Stomach (tissue), 9 donors: Measurements from ENCODE around the gene PHLDB3. TPM values are rescaled to one million over a fixed set of nuclear protein-coding genes. Genes with fewer than 3 reads are reported as not detected.

Experiments
- DNase-seq, 2 donors: peaks; one replicate each; pipeline versions ENCODE4 v3.0.0 to v3.0.0-alpha.2; 2013 to 2019
- H3K27ac ChIP-seq, 5 donors: fragments of 200-600 bp in 4 of 5; sonication (generic) in 4 of 5; one replicate each; pipeline ENCODE4 v1.5.1; 2013 to 2019; ENCODE audit warnings: mild to moderate bottlenecking in 1 of 5, moderate library complexity in 1 of 5
- H3K27me3 ChIP-seq, 3 donors: fragments of 200-600 bp; sonication (generic); one replicate each; pipeline ENCODE4 v1.5.1; 2017 to 2019; ENCODE audit warnings: mixed run types in 1 of 3
- H3K36me3 ChIP-seq, 4 donors: fragments of 200-600 bp; sonication (generic); 1 replicate in 3 of 4; 2 replicates in 1 of 4; pipeline ENCODE4 v1.5.1; 2016 to 2019
- H3K4me1 ChIP-seq, 4 donors: fragments of 200-600 bp; sonication (generic); one replicate each; pipeline ENCODE4 v1.5.1; 2016 to 2019
- H3K4me3 ChIP-seq, 4 donors: fragments of 200-600 bp; sonication (generic) in 3 of 4; one replicate each; pipeline ENCODE4 v1.5.1; 2016 to 2019; ENCODE audit warnings: mild to moderate bottlenecking in 1 of 4
- H3K9me3 ChIP-seq, 4 donors: fragments of 200-600 bp; sonication (generic); one replicate each; pipeline ENCODE4 v1.5.1; 2016 to 2019
- CTCF ChIP-seq, 7 experiments: fragments of 450-650 bp in 4 of 7; fragments of 200-600 bp in 3 of 7; sonication (generic) in 3 of 7; IDR thresholded peaks; one replicate each; pipeline ENCODE4 v1.5.1; 2016 to 2019; ENCODE audit warnings: antibody characterized with exemption in 7 of 7, control low read depth in 2 of 7, mild to moderate bottlenecking in 1 of 7
- EP300 ChIP-seq: sonication (generic); formaldehyde crosslinking; IDR thresholded peaks from one replicate; pipeline ENCODE4 v1.6.1; 2017; ENCODE audit warnings: antibody characterized with exemption
- POLR2A ChIP-seq, 4 donors: fragments of 450-650 bp; IDR thresholded peaks; one replicate each; pipeline ENCODE4 v1.6.1; 2016; ENCODE audit warnings: antibody characterized with exemption in 4 of 4, control low read depth in 2 of 4, mild to moderate bottlenecking in 1 of 4, moderate library complexity in 1 of 4
- POLR2AphosphoS5 ChIP-seq, 3 donors: sonication (generic); formaldehyde crosslinking; IDR thresholded peaks; one replicate each; pipeline ENCODE4 v1.6.1; 2016; ENCODE audit warnings: antibody characterized with exemption in 3 of 3
- WGBS, 5 donors: extraction: QIAGEN DNeasy Blood & Tissue Kit in 3 of 5; methylation state at CpG; one replicate each; pipeline versions ENCODE4 v1.1.5 to v1.1.7; 2013 to 2018; 5-methylcytosine and 5-hydroxymethylcytosine counted together
- intact Hi-C: fragments of 100-400 bp; cut with DNase I; formaldehyde crosslinking; loops from one replicate; pipeline ENCODE4 v1.15.1; 2023; ENCODE audit warnings: low total_unique reads
- polyA plus RNA-seq, 3 donors: library from polyadenylated mRNA; stranded (reverse); fragments of 200-250 nt; gene quantifications; one replicate each; pipeline ENCODE4 v1.2.3, GENCODE V29; 2013
- total RNA-seq, 5 donors: library from RNA; depleted of rRNA; stranded (reverse); fragments of >200 nt; gene quantifications; one replicate each; pipeline versions ENCODE4 v1.1.0 to v1.2.3, GENCODE V29; 2014 to 2016
- donor health status: healthy with polysubstance abuse.
- donor health status: Bipolar disorder and iron deficiency.
- donor health status: healthy.

Gene PHLDB3
- total and polyA plus RNA-seq, 8 donors = 2.0 to 55.3 (median 9.5) TPM; not detected in 1

GRCh38 chr19:43545981-43546380 lies 41.4 kb upstream of the PHLDB3 start:
- peaks cover 44 to 92% (median 81%) of the 10 kb centered on the region in 4 donors for H3K36me3 ChIP-seq
- intact Hi-C loops = no loop called here
- TF ChIP-seq POLR2A (IDR thresholded peaks at IDR 0.05) (no peak), CTCF (IDR thresholded peaks at IDR 0.05) (no peak), POLR2AphosphoS5 (IDR thresholded peaks at IDR 0.05) (no peak), EP300 (no peak)
- 57 to 83% (median 81%) methylated on average over 2 of the region's 2 CpGs for WGBS, 5 donors
- no peak overlapping the region for H3K4me3 ChIP-seq
- DNase-seq = no peak
- H3K27me3 ChIP-seq = no peaks in the 10 kb centered on the region
- no peaks in the 10 kb centered on the region for H3K4me1 ChIP-seq
- H3K27ac ChIP-seq = no peak overlapping the region
- H3K9me3 ChIP-seq = no peaks in the 10 kb centered on the region

GRCh38 chr19:43545276-43545675 lies 40.7 kb upstream of the PHLDB3 start:
- H3K4me3 ChIP-seq = no peak overlapping the region
- WGBS, 5 donors = 80 to 93% (median 88%) methylated on average over 5 of the region's 5 CpGs
- H3K27ac ChIP-seq = no peak overlapping the region
- no peaks in the 10 kb centered on the region for H3K27me3 ChIP-seq
- DNase-seq = no peak
- no peaks in the 10 kb centered on the region for H3K9me3 ChIP-seq
- intact Hi-C loops = no loop called here
- H3K36me3 ChIP-seq = peaks cover 42 to 92% (median 81%) of the 10 kb centered on the region in 4 donors
- TF ChIP-seq POLR2A (IDR thresholded peaks at IDR 0.05) (no peak), CTCF (IDR thresholded peaks at IDR 0.05) (no peak), POLR2AphosphoS5 (IDR thresholded peaks at IDR 0.05) (no peak), EP300 (no peak)
- H3K4me1 ChIP-seq = no peaks in the 10 kb centered on the region

GRCh38 chr19:43544077-43544476 lies 39.5 kb upstream of the PHLDB3 start:
- Histone ChIP-seq H3K4me1 (no peaks in the 10 kb centered on the region), H3K27me3 (no peaks in the 10 kb centered on the region), H3K36me3 (peaks cover 45 to 92% (median 82%) of the 10 kb centered on the region in 4 donors), H3K9me3 (peaks cover 0 to 3% (median under 1%) of the 10 kb centered on the region in 4 donors), H3K4me3 (no peak overlapping the region), H3K27ac (no peak overlapping the region)
- DNase-seq = no peak
- TF ChIP-seq POLR2A (IDR thresholded peaks at IDR 0.05) (no peak), POLR2AphosphoS5 (IDR thresholded peaks at IDR 0.05) (no peak), EP300 (no peak), CTCF (IDR thresholded peaks at IDR 0.05) (no peak)
- intact Hi-C loops = no loop called here
- WGBS, 5 donors = 93 to 97% (median 96%) methylated on average over 9 of the region's 9 CpGs

DNA sequence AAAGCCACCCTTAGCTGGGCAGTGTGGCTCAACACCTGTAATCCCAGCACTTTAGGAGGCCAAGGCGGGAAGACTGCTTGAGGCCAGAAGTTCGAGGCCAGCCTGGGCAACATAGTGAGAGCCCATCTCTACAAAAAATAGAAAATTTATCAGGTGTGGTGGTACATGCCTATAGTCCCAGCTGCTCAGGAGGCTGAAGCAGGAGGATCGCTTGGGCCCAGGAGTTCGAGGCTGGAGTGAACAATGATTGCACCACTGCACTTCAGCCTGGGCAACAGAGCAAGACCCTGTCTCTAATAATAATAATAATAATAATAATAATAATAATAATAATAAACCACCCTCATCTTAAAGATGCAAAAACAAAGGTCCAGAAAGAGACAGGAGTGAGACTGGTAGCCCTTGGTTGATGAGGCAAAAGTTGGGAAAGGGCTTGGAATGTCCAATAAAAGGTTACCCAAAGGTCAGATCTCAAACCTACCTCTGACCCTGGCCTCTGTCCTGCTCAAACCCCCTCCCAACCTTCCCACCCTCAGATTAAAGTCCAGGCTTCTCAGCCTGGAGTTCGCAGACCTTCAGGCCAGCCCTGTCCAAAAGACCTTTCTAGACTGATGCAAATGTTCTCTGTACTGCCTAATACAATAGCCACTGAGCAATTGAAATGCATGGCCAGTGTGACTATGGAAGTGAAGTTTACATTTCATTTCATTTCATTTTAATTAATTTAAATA lies 37.5 kb upstream of the PHLDB3 start:
- 95 to 98% (median 98%) methylated on average over 5 of the region's 5 CpGs for WGBS, 5 donors
- intact Hi-C loops = no loop called here
- no peak overlapping the region for H3K27ac ChIP-seq
- TF ChIP-seq POLR2AphosphoS5 (IDR thresholded peaks at IDR 0.05) (no peak), EP300 (no peak), CTCF (IDR thresholded peaks at IDR 0.05) (no peak)
- H3K27me3 ChIP-seq = no peaks in the 10 kb centered on the region
- peaks cover 0 to 10% (median 2%) of the 10 kb centered on the region in 4 donors for H3K9me3 ChIP-seq
- no peak for DNase-seq
- peaks cover 45 to 100% (median 96%) of the 10 kb centered on the region in 4 donors for H3K36me3 ChIP-seq
- no peaks in the 10 kb centered on the region for H3K4me1 ChIP-seq
- no peak overlapping the region for H3K4me3 ChIP-seq
